Measurements from ENCODE around the gene SLC39A11.
"Not testable (repeated sequence)": the region's sequence is repeated elsewhere in the genome, so short reads cannot be mapped to it uniquely, and the experiment has no call there.

Gene SLC39A11

DNA sequence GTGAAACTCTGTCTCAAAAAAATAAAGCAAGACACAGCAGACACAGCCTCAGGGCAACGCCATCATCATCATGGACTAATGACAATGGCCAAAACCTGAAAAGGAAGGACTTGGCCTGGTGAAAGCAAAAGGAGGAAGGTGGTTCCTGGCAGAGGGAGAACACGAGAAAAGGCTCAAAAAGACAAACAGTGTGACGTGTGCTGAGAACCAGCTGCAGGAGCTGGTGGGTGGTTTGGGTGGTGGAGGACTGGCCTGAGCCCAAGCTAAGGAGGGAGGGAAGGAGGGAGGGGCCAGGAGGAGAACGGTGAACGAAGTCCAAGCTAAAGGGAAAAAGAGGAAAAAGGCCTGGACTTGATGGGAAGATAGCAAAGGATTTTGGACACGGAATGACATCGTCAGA lies 85.1 kb downstream of the SLC39A11 start:
- no peak for DNase-seq (ENCODE audit: low spot score)

DNA sequence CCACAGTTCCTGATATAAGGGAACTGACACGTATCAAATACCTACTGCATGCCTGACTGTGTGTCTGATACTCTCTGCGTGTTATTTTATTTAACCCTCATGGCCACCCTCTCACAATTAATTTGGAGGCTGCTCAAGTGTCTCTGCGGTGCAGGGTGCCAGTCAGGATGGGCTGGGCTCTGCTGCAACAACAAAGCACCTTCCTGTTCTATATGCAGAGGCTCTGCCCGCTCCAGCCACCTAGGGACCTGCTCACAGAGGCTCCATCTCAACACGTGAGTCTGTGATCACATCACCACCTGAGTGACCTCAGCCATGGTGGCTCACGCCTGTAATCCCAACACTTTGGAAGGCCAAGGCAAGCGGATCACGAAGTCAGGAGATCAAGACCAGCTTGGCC lies 87.1 kb downstream of the SLC39A11 start:
- no peak for DNase-seq (ENCODE audit: low spot score)

DNA sequence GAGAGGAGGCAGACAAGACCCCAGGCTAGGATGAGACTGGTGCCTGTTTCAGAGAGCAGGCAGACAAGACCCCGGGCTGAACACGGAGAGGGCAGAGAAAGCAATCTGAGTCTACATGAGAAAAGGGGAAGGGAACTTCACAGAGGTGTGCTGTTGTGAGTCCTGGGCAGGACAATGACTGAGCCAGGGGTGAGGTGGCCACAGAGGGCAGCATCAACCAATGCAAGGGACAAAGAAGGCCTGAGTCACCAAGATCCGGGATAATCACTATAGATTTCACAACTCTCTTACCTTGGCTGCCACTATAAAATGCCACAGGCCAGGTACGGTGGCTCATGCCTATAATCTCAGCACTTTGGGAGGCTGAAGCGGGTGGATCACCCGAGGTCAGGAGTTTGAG lies 89.0 kb downstream of the SLC39A11 start:
- DNase-seq (ENCODE audit: low spot score), result no peak

DNA sequence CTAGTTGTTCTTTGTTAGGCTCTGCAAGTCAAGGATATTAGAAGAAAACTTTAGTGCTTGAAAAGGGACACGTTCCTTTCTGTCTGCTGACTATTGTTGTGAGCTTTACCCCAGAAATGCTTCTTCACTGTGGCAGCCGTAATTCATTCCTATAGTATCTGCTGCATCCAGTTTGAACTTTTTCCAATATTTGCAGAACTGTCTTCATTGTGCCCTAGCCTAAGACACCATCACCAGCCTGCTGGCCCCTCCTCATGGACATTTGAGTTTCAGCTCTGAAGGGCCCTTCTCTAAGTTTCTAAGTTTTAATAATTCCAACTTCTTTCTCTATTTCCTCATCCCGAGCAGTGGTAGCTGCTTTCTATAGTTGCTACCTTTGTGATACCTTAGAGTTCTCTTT lies 91.7 kb downstream of the SLC39A11 start:
- DNase-seq (ENCODE audit: low spot score), result no peak

DNA sequence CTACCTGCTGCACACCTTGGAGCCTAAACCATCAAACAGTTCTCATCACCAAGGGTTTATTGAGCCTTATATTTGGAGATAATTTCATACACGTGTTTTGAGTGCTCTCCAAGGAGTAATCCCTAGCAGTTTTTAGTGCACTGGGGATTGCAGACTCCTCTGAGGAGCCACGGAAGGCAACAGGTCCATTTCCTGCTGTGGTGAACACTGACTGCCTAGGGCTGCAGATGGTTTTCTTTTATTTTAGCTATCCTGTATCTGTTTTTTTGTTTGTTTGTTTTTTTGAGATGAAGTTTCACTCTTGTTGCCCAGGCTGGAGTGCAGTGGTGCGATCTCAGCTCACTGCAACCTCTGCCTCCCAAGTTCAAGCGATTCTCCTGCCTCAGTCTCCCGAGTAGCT lies 93.0 kb downstream of the SLC39A11 start:
- not testable (repeated sequence) for DNase-seq (ENCODE audit: low spot score)

DNA sequence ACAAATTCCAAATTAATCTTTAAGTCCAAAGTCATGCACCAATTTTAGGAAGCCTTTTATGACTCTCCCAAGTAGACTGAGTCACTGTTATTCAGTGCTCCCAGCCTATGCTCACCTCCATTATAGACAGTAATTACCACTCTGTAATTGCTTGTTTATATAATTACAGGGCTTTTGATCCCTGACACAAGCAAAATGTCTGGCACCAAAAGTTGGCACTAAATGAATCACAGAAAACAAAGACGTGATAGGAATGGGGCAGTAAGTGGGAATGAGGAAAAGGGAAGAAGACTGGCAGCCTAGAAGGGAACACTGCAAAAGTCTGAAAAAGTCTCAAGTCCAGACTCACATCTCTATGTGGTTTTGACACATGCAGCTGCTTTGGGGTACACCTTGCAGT lies 94.1 kb downstream of the SLC39A11 start:
- DNase-seq (ENCODE audit: low spot score), result no peak

DNA sequence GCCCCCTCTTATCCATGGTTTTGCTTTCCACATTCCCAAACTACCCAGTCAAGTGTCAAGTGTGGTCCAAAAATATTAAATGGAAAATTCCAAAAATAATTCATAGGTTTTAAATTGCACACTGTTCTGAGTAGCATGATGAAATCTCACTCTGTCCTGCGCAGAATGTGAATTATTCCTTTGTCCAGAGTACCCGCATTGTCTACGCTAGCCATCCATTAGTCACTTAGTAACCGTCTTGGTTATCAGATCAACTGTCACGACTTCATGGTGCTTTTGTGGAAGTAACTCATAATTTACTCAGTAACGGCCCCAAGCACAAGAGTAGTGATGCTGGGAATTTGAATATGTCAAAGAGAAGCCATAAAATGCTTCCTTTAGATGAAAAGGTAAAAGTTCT lies 94.9 kb downstream of the SLC39A11 start:
- no peak for DNase-seq (ENCODE audit: low spot score)

DNA sequence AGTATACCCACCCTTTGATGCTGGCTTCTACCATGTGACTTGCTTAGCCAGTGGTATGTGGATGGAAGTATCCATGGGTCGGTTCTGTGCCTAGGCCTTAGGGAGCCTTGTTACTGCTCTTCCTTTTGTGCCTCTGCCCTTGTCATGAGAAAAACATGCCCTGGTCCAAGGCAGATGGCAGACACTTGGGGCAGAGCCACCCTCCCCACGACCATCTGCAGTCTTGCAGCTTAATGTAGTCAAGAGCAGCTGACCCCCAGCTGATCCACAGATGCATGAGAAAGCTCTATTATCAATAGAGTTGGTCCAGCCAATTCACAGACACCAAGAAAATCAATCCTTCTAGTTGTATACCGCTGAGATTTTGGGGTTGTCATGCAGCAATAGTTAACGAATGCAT lies 95.7 kb downstream of the SLC39A11 start:
- DNase-seq (ENCODE audit: low spot score), result no peak

DNA sequence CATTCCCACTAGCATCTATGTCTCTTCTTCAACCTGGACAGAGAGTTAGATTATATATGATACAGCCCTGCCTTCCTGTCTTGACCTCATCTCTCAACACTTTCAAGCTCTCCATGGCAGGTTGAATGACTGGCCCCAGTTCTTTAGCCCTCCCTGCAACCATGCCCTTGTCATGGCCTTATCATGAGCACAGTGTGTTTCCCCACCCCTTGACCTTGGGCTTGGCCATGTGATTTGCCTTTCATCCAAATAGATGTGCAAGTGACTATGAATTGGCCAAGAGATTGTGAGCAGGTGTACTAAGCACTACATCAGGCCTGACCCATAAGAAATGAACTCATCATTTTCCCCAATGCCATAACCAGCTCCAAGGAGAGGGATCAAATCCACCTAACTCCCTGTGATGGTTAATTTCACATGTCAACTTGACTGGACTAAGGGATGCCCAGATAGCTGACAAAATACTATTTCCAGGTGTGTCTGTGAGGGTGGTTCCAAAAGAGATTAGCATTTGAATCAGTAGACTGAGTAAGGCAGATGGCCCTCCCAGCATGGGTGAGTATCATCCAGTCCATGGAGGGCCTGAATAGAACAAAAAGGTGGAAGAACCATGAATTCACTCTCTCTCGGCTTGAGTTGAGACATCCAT lies 97.4 kb downstream of the SLC39A11 start:
- no peak for DNase-seq (ENCODE audit: low spot score)

DNA sequence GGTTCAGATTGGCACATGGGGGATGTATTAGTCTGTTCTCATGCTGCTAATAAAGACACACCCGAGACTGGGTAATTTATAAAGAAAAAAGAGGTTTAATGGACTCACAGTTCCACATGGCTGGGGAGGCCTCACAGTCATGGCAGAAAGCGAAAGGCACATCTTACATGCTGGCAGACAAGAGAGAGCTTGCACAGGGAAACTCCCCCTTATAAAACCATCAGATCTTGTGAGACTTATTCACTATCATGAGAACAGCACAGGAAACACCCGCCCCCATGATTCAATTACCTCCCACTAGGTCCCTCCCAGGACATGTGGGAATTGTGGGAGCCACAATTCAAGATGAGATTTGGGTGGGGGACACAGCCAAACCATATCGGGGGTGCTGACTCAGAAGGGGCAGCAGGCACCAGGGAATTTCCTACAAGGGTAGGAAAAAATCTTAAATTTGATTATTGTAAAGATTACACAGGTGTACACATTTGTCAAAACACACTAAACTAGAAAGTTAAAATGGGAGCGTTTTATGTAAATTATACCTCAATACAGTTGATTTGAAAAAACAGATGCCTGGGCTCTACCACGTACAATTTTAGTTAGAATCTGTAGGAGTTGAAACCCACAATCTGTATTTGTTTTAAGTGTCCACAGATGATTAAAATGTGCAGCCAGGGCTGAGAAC lies 99.6 kb downstream of the SLC39A11 start:
- not testable (repeated sequence) for DNase-seq (ENCODE audit: low spot score)

DNA sequence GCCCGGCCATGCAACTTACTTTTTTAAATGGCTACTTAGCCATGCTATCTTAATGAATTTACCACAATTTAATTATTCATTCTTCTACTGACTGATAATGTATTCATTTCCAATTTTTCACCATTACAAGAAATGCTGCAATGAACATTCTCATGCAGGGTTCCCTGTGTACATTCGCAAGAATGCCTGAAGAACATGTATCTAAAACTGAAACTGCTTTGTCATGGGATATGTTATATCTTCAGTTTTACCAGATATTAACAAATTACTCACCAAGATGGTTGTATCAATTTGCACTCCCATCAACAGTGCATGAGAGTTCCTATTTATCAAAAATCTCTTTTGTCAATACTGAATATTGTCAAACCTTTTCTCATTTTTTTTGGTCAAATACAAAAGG lies 100.8 kb downstream of the SLC39A11 start:
- DNase-seq (ENCODE audit: low spot score), result no peak

DNA sequence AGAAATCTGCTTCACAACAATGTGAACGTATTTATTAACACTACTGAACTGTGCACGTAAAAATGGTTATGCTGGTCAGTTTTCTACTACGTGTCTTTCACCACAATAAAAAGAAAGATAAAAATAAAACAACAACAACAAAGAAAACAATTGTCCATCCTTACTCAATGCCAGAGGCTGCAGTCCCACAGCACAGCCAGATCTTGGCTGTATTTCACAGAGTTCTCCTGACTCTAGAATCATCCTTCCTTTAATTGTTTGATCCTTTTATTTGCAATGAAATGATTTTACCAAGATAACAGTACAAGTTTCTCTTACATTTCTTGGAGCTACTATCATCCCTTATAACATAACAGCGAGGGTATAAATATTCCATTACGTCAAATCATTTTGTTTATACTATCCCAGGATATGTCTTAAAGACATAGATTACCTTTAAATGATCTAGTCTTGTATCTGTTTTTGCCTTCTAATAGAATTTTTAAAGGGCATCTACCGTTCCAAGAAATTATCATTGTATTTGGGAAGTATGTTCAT lies 103.3 kb downstream of the SLC39A11 start:
- DNase-seq (ENCODE audit: low spot score), result no peak

DNA sequence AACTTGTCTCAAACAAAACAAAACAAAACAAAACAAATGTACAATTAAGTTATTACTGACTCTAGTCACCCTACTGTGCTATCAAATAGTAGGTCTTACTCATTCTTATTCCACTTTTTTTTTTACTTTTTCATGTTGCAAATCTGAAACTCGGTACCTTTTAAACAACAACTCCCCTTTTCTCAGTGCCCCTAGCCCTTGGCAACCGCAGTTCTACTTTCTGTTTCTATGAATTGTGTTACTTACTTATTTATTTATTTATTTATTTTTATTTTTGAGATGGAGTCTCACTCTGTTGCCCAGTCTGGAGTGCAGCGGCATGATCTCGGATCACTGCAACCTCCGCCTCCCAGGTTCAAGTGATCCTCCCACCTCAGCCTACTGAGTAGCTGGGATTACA lies 104.0 kb downstream of the SLC39A11 start:
- DNase-seq (ENCODE audit: low spot score), result no peak

DNA sequence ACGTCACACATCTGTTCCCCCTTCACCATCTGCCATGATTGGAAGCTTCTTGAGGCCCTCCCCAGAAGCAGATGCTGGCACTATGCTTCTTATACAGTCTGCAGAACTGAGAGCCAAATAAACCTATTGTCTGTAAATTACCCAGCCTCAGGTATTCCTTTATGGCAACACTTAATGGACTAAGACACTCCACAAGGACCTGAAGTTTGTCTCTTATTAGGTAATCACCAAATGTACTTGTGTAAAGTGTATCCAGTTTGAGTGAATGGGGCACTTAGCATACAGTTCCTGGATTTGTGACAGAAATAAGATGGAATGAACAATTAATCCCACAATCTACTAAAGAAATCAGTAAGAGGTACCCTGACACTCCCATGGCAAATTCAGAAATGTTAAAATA lies 105.3 kb downstream of the SLC39A11 start:
- no peak for DNase-seq (ENCODE audit: low spot score)

DNA sequence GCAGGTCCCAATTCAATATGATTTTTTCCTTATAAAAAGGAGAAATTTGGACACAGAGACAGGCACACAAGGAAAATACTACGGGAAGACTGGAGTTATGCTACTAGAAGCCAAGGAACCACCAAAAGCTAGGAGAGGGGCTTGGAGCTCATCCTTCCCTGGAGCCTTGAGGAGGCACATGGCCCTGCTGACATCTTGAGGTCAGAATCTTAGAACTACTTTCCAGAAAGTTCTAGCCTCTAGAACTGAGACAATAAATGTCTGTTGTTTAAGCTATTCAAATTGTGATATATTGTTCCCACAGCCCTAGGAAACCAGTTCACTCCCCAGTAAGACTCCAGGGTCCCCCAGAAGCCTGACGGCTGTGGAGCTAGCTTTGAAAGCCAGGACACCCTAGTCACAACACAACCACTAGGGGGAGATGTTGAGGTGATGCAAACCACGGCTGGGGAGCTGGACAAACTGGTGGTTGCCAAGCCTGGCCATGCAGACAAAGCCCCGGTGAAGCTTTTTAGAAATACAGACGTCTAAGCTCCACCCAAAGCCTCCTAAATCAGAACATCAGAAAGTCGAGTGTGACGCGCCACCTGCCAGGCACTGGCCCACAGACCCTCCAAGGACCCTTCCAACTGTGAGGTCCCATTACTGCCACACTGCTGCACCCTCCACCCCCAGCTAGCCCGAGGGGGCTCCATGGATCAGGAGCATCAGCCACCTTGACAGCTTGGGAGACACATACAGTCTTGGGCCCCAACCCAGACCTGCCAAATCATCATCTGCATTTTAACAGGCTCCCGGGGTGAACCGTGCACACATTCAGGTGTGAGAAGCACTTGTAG lies 106.4 kb downstream of the SLC39A11 start:
- DNase-seq (ENCODE audit: low spot score), result peak; percentile 31

DNA sequence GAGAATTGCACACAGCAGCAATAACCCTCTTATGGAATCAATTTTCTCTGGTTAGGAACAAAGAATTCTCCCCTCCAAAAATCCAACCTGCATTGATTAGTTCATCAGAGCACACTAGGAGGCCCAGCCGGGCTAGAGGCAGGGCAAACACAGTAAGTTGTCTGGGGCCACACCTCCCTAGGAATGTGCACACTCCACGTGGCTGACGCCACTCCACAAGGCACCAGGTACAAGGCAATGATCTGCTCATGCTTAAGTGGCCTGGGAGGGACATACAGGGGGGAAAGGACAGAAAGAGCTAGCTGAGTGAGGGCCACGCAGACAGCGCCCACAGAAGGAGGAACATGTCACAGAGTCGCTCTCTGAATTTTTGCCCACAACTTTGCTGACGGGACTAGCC lies 107.6 kb downstream of the SLC39A11 start:
- no peak for DNase-seq (ENCODE audit: low spot score)

DNA sequence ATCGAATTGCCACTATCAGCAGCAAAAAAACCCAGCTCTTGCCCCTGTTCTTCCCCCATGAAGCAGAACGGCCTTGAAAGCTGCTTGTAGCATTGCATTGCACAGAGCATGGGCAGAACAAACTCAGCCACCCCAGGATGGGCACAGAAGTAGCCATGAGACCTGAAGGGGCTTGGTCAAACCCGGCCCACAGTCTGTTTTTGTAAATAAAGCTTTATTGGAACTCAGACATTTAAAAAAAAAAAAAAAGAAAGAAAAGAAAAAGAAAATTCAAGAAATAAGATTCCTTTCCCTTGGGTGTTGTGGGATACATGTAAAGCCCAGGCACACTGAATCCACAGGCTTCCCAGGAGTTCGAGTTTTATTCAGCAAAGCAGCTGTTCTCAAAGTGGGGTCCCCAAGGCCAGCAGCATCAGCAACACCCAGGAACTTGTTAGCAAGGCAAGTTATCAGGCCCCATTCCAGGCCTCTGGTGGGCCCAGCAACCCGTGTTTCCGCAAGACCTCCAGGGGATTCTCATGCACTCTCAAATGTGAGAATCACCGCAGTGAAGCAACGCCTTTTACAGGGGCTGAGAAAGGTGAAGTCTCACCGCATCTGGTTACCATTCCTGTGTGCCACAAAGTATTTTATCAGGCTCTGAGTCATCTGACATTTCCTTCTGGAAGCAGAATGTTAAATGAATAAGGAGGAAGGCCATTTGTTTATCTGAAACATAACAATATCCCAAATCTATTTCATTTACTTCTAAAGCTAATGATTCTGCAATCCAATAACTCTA lies 108.2 kb downstream of the SLC39A11 start:
- DNase-seq (ENCODE audit: low spot score), result no peak

DNA sequence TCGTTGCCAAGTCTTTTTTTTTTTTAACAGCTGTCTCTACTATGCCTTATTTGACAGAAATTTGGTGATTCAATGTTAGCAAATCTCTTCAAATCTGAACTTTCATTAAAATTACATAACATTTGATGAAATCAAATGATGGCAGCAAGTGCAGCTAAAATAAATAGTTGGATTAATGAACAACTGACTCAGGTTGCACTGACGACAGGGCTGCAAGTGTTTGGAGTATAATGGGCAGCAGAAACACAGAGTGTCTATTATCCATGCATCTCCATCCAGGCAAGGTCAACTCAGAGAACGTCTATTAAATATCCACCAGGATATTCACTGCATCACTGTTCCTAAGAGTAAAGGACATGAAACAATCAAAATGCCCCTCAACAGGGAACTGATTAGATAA lies 109.8 kb downstream of the SLC39A11 start:
- DNase-seq (ENCODE audit: low spot score), result no peak

DNA sequence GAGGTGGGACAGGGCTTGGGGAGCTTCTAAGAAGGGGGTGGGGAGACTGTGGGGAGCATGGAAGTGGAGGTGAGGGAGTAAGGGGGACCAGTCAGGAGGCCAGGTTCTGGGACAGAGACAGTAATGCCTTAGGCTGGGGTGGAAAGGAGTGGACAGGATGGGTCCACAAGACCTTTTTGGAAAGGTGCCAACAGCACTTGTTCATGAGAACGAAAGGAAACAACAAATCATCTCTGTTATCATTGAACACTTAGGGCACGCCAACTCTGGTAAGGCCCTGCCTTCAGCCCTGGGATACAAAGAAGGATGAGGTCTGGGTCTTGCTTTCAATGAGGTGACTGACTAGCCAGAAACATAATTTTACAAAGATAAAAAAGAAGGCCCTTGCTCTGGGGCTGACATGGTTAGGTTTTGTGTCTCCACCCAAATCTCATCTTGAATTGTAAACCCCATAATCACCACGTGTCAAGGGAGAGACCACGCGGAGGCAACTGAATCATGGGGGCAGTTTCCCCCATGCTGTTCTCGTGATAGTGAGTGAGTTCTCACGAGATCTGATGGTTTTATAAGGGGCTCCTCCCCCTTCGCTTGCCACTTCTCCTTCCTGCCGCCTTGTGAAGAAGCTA lies 113.8 kb downstream of the SLC39A11 start:
- DNase-seq (ENCODE audit: low spot score), result no peak

DNA sequence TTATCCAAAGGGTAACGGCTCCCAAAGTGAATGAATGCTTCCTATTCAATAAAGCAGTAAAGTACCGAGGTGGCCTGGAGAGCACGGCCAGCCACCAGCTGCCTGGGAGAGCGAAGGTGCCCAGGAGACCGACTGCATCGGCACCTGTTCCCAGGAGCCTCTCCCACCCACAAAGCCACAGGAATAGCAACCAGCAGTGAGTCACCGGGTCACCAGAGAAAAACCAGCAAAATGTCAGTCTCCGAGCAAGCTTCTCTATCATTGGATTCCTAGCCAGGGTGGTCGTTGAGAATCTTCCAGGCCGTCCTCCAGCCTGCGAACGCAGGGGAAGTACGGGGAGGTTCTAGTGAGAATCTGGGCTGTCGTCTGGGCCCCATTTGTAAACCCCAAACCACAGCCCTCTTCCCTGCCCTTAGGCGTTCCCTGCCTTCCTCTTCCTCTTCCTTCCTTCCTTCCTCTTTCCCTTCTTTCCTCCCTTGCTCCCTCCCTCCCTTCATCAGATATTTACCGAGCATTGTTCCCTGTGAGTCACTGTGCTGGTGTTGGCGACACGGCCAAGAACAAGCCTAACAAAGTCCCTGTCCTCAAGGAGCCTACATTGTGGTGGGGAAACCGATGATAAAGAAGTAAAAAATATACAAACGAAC lies 114.6 kb downstream of the SLC39A11 start:
- DNase-seq (ENCODE audit: low spot score), result no peak
